Glutamatergic neuron (in vitro differentiated cells): ENCODE data around the gene SLC25A48. TPM values are rescaled to one million over a fixed set of nuclear protein-coding genes. Genes with fewer than 3 reads are reported as not detected.
"Not testable (repeated sequence)": the region's sequence is repeated elsewhere in the genome, so short reads cannot be mapped to it uniquely, and the experiment has no call there.

Experiments
- DNase-seq: peaks from one replicate; pipeline ENCODE4 v3.0.0; 2022
- H3K27ac Mint-ChIP-seq: one replicate; pipeline ENCODE4 v1.8.0; 2020; ENCODE audit warnings: mild to moderate bottlenecking, mixed read lengths, inconsistent platforms; ENCODE audit not compliant: unreplicated experiment
- H3K27me3 Mint-ChIP-seq: one replicate; pipeline ENCODE4 v1.8.0; 2020; ENCODE audit warnings: mild to moderate bottlenecking, moderate library complexity, mixed read lengths, inconsistent platforms; ENCODE audit not compliant: unreplicated experiment
- H3K36me3 Mint-ChIP-seq: one replicate; pipeline ENCODE4 v1.8.0; 2020; ENCODE audit warnings: mild to moderate bottlenecking, mixed read lengths, inconsistent platforms; ENCODE audit not compliant: unreplicated experiment
- H3K4me1 Mint-ChIP-seq: one replicate; pipeline ENCODE4 v1.8.0; 2020; ENCODE audit warnings: mild to moderate bottlenecking, low read depth, mixed read lengths, inconsistent platforms; ENCODE audit not compliant: unreplicated experiment
- H3K4me3 Mint-ChIP-seq: one replicate; pipeline ENCODE4 v1.8.0; 2020; ENCODE audit warnings: mild to moderate bottlenecking, mixed read lengths, inconsistent platforms; ENCODE audit not compliant: unreplicated experiment
- H3K9me3 Mint-ChIP-seq: one replicate; pipeline ENCODE4 v1.8.0; 2020; ENCODE audit warnings: mild to moderate bottlenecking, moderate library complexity, mixed read lengths, inconsistent platforms; ENCODE audit not compliant: unreplicated experiment
- CTCF ChIP-seq: fragments of 200-600 bp; sonication (generic); IDR thresholded peaks from one replicate; pipeline ENCODE4 v1.5.0; 2021; ENCODE audit not compliant: partially characterized antibody, unreplicated experiment
- total RNA-seq: library from RNA; stranded (reverse); fragmentation: NEBNext Ultra II Directional; extraction: Animal tissue kit (Norgen Biotek cat#: 25700); gene quantifications from one replicate; pipeline ENCODE4 v1.2.1, GENCODE V29; 2021; ENCODE audit not compliant: unreplicated experiment

Gene SLC25A48
- total RNA-seq, 1 donor from 2014 or later, result 1.7 TPM

GRCh38 chr5:135832941-135833920 lies 1.2 kb upstream of the SLC25A48 start:
- Mint-ChIP-seq H3K4me1 (no peaks in the 10 kb centered on the region), H3K36me3 (peaks cover 11% of the 10 kb centered on the region), H3K4me3 (no peak overlapping the region), H3K27ac (no peak overlapping the region), H3K27me3 (peaks cover 18% of the 10 kb centered on the region), H3K9me3 (peaks cover 9% of the 10 kb centered on the region)
- no peak for DNase-seq
- no peak for TF ChIP-seq CTCF

- H3K27ac Mint-ChIP-seq, result no peak overlapping the region
- no peak for DNase-seq
- H3K4me1 Mint-ChIP-seq, result no peaks in the 10 kb centered on the region
- H3K36me3 Mint-ChIP-seq, result peaks cover 12% of the 10 kb centered on the region
- TF ChIP-seq CTCF, result no peak
- peaks cover 9% of the 10 kb centered on the region for H3K9me3 Mint-ChIP-seq
- H3K27me3 Mint-ChIP-seq, result peaks cover 15% of the 10 kb centered on the region
- H3K4me3 Mint-ChIP-seq, result peak overlapping the region; percentile 86
Measured at GRCh38 chr5:135833961-135834638, 363 bp upstream of the SLC25A48 start.

GRCh38 chr5:135835766-135836165 lies 1.3 kb downstream of the SLC25A48 start:
- Mint-ChIP-seq H3K4me3 (no peak overlapping the region), H3K27me3 (peaks cover 9% of the 10 kb centered on the region)

GRCh38 chr5:135838395-135838794 lies 3.9 kb downstream of the SLC25A48 start:
- not testable (repeated sequence) for H3K4me1 Mint-ChIP-seq, DNase-seq, H3K27me3 Mint-ChIP-seq, H3K4me3 Mint-ChIP-seq, H3K27ac Mint-ChIP-seq, H3K9me3 Mint-ChIP-seq
- peaks cover 19% of the 10 kb centered on the region for H3K36me3 Mint-ChIP-seq

More at GRCh38 chr5:135835766-135836165, 1.3 kb downstream of the SLC25A48 start:
- no peak for DNase-seq
- Mint-ChIP-seq H3K36me3 (peaks cover 19% of the 10 kb centered on the region), H3K4me1 (no peaks in the 10 kb centered on the region), H3K27ac (no peak overlapping the region), H3K9me3 (peaks cover 11% of the 10 kb centered on the region)
- no peak for TF ChIP-seq CTCF

- Mint-ChIP-seq H3K4me3 (no peak overlapping the region), H3K4me1 (peaks cover 4% of the 10 kb centered on the region), H3K36me3 (peaks cover 19% of the 10 kb centered on the region), H3K9me3 (peaks cover 2% of the 10 kb centered on the region), H3K27ac (no peak overlapping the region), H3K27me3 (peaks cover 2% of the 10 kb centered on the region)
- TF ChIP-seq CTCF, result no peak
- DNase-seq, result no peak
Measured at GRCh38 chr5:135839566-135839965, 5.1 kb downstream of the SLC25A48 start.
